ENCODE results near the gene ROCK2. TPM values are rescaled to one million over a fixed set of nuclear protein-coding genes. Genes with fewer than 3 reads are reported as not detected.

Gene ROCK2
- polyA plus RNA-seq, 3 donors: 2.8 to 10.2 (median 4.3) TPM

GRCh38 chr2:11220445-11220844 lies 124.0 kb downstream of the ROCK2 start:
- TF ChIP-seq CTCF (IDR thresholded peaks at IDR 0.05): no peak
- H3K4me3 Mint-ChIP-seq: no peak overlapping the region
- no peak for DNase-seq
- H3K27me3 ChIP-seq (ENCODE audit: control insufficient read depth in 2 of 2, insufficient read depth in 2 of 2, low read length in 2 of 2): no peaks in the 10 kb centered on the region
- H3K9ac ChIP-seq (ENCODE audit: insufficient read depth, low read length, poor library complexity, severe bottlenecking): no peak overlapping the region
- no peak overlapping the region for H2AFZ ChIP-seq (ENCODE audit: insufficient read depth, low read depth, low read length, poor library complexity, severe bottlenecking)
- intact Hi-C loops (cut with micrococcal nuclease): no loop called here
- peaks cover 0 to 5% of the 10 kb centered on the region in 2 donors for H3K4me1 ChIP-seq (ENCODE audit: control insufficient read depth in 1 of 2, insufficient read depth in 2 of 2, low read length in 2 of 2)
- no peak overlapping the region for H3K4me2 ChIP-seq (replicated peaks; ENCODE audit: extremely low read depth, low read length, poor library complexity, severe bottlenecking)
- no peaks in the 10 kb centered on the region for H4K20me1 ChIP-seq (ENCODE audit: insufficient read depth, low read length)
- WGBS (ENCODE audit: insufficient coverage): 100% methylated on average over 2 of the region's 2 CpGs
- H3K27me3 Mint-ChIP-seq (ENCODE audit: low read depth in 3 of 3): no peaks in the 10 kb centered on the region
- H3K36me3 Mint-ChIP-seq: peaks cover 46 to 50% of the 10 kb centered on the region in 2 donors
- no peak overlapping the region for H3K27ac Mint-ChIP-seq
- H3K27ac ChIP-seq (ENCODE audit: low read depth in 1 of 2, low read length in 2 of 2): no peak overlapping the region
- H3K4me1 Mint-ChIP-seq: peaks cover 6% of the 10 kb centered on the region
- H3K36me3 ChIP-seq (replicated peaks in 1 of 2; ENCODE audit: control insufficient read depth in 1 of 2, insufficient read depth in 2 of 2, low read length in 2 of 2): peaks cover 47 to 76% of the 10 kb centered on the region in 2 donors
- no peaks in the 10 kb centered on the region for H3K9me3 Mint-ChIP-seq
- no peaks in the 10 kb centered on the region for H3K9me3 ChIP-seq (replicated peaks in 1 of 2; ENCODE audit: control insufficient read depth in 1 of 2, insufficient read depth in 1 of 2, low read length in 2 of 2)
- no peaks in the 10 kb centered on the region for H3K79me2 ChIP-seq (ENCODE audit: insufficient read depth, low read length)
- H3K4me3 ChIP-seq (replicated peaks in 1 of 3; ENCODE audit: low read depth in 2 of 3, low read length in 3 of 3): no peak overlapping the region

GRCh38 chr2:11215407-11215806 lies 129.0 kb downstream of the ROCK2 start:
- intact Hi-C loops (cut with micrococcal nuclease): no loop called here
- Histone ChIP-seq H4K20me1 (ENCODE audit: insufficient read depth, low read length) (no peaks in the 10 kb centered on the region), H2AFZ (ENCODE audit: insufficient read depth, low read depth, low read length, poor library complexity, severe bottlenecking) (no peak overlapping the region), H3K4me3 (replicated peaks in 1 of 3; ENCODE audit: low read depth in 2 of 3, low read length in 3 of 3) (no peak overlapping the region), H3K9ac (ENCODE audit: insufficient read depth, low read length, poor library complexity, severe bottlenecking) (no peak overlapping the region), H3K4me2 (replicated peaks; ENCODE audit: extremely low read depth, low read length, poor library complexity, severe bottlenecking) (no peak overlapping the region), H3K9me3 (replicated peaks in 1 of 2; ENCODE audit: control insufficient read depth in 1 of 2, insufficient read depth in 1 of 2, low read length in 2 of 2) (no peaks in the 10 kb centered on the region), H3K36me3 (replicated peaks in 1 of 2; ENCODE audit: control insufficient read depth in 1 of 2, insufficient read depth in 2 of 2, low read length in 2 of 2) (peaks cover 69 to 98% of the 10 kb centered on the region in 2 donors), H3K79me2 (ENCODE audit: insufficient read depth, low read length) (no peaks in the 10 kb centered on the region), H3K27ac (ENCODE audit: low read depth in 1 of 2, low read length in 2 of 2) (no peak overlapping the region), H3K27me3 (ENCODE audit: control insufficient read depth in 2 of 2, insufficient read depth in 2 of 2, low read length in 2 of 2) (no peaks in the 10 kb centered on the region), H3K4me1 (ENCODE audit: control insufficient read depth in 1 of 2, insufficient read depth in 2 of 2, low read length in 2 of 2) (no peaks in the 10 kb centered on the region)
- H3K9me3 Mint-ChIP-seq: no peaks in the 10 kb centered on the region
- DNase-seq: no peak
- H3K27me3 Mint-ChIP-seq (ENCODE audit: low read depth in 3 of 3): no peaks in the 10 kb centered on the region
- no peak overlapping the region for H3K4me3 Mint-ChIP-seq
- H3K4me1 Mint-ChIP-seq: no peaks in the 10 kb centered on the region
- TF ChIP-seq CTCF (IDR thresholded peaks at IDR 0.05): no peak
- 100% methylated on average over 1 of the region's 3 CpGs for WGBS (ENCODE audit: insufficient coverage)
- no peak overlapping the region for H3K27ac Mint-ChIP-seq
- H3K36me3 Mint-ChIP-seq: peaks cover 63 to 81% of the 10 kb centered on the region in 2 donors
